T-helper 1 cell (primary cell): ENCODE data around the gene ARR3.
A peak's percentile ranks its signal among the peaks of the same experiment; 100 is the strongest.
"Not testable (repeated sequence)": the region's sequence is repeated elsewhere in the genome, so short reads cannot be mapped to it uniquely, and the experiment has no call there.

Experiments used
- DNase-seq, 5 donors: peaks; one replicate each; pipeline ENCODE4 v3.0.0-alpha.2; 2012 to 2020

ARR3 gene

DNA sequence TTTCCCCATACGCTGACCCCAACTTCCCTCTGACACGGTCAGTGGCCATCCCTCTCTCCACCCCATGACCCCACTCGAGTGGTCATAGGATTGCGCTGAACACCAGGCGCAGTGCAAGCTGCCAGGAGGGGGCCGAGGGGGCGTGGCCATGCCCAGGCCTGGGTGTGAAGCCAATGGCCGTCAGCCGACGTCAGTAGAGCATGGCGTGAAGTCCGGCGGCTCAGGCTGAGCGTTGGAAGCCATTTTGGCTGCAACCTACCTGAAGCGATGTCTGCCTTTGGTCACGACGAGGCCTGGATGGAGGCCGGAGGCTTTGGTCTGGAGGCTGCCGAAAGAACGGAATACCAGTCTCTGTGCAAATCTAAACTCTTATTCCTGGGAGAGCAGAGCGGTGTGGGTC, 13.8 kb downstream of the ARR3 start, which contains the start of gene RAB41:
Gene RAB41, plus strand, starts transcription at position 222 of the 400 bp plus-strand sequence. Its CDS starts 46 bp downstream, at position 268.
- no peak for DNase-seq

- no peak for DNase-seq
These were observed 21.1 kb downstream of the ARR3 start for GRCh38 chrX:70289168-70289792.

DNA sequence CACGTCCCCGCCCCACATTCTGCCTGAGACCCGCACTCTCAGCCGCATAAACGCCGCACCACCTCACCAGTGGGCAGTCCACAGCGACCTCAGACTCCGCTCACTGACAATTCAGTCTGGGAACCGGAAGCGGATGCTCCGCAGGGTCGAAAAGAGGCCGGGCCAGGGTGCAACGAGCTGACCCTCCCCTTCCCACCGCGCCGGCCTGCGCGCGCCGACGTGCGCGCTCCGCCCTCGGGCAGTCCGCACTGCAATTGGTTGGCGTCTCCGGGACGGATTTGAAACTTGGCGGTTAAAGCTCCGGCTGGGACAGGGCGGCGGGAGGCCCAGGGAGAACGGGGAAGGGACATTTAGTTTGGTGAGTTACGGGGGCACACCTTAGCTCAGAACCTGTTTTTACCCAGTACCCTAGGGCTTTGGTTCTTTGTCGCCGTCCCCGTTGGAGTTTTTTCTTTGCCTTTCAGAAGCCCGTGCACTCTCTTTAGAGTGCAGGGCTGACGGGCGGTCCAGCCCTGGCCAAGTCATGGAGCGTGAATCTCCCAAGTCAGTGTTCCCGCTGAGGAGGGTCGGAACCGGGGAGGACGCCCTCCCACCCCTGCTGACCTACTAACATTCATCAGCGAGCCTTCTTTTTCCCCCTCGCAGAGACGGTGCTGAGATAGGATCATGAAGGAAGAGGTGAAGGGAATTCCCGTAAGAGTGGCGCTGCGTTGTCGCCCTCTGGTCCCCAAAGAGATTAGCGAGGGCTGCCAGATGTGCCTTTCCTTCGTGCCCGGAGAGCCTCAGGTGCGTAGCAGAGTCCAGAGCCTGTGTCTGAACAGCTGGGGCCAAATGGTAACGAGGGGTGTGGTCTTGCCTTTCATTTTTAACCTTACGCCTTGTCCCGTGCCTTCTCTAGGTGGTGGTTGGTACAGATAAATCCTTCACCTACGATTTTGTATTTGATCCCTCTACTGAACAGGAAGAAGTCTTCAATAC, 21.9 kb downstream of the ARR3 start, which contains the start of the genes KIF4A and PDZD11:
Gene KIF4A, plus strand, starts transcription at position 312 of the 978 bp plus-strand sequence. Its CDS starts 355 bp downstream, at position 667.
Gene PDZD11, minus strand, starts transcription at position 135 of the 978 bp plus-strand sequence. CDS start 586 bp downstream, outside the sequence.
- peak; percentile 42 to 89 (median 62) for DNase-seq

GRCh38 chrX:70292788-70293187, 24.7 kb downstream of the ARR3 start:
- DNase-seq: no peak

DNA sequence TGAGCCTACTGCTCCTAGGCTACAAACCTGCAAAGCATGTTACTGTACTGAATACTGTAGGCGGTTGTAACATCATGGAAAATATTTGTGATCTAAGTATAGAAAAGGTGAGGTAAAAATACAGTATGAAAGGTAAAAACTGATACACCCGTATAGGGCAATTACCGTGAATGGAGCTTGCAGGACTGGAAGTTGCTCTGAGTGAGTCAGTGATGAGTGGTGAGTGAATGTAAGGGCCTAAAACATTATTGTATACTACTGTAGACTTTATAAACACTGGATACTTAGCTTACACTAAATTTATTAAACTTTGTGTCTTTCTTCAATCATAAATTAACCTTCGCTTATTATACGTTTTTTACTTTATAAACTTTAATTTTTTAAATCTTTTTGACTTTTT, 25.5 kb downstream of the ARR3 start:
- DNase-seq: no peak

DNA sequence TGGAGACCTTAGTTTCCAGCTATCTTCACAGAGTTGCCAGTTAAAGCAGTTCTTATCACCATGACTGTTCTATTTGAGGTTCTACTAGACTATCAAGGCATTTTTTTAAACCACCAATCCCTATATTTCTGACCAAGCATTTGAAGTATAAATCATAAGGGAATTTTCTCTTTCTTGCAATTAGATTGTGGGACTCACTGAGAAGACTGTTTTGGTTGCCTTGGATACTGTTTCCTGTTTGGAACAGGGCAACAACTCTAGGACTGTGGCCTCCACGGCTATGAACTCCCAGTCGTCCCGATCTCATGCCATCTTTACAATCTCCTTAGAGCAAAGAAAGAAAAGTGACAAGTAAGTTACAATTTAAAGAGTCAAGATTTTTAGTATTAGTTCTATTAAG, 33.6 kb downstream of the ARR3 start:
- no peak for DNase-seq

- DNase-seq: no peak
These were observed 45.4 kb downstream of the ARR3 start for GRCh38 chrX:70313503-70313902.

DNA sequence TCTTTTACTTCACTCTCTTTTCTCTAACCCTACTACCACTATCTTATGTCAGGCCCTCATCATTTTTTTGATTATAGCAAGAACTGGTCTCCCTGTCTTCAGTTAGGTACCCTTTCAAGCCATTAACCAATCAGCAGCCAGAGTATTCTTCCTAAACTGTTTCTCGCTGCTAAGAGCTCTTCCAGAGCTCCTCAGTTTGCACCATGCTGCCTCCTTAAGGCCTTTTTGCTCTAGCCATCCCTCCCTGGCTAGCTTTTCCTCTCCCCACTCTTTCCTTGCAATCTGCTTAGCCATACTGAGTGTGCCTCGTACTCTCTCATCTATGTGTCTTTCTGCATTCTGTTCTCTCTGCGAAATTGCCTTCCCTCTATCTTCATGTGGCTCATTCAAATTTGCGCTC, 54.6 kb downstream of the ARR3 start:
- no peak for DNase-seq

- not testable (repeated sequence) for DNase-seq
These were observed 55.5 kb downstream of the ARR3 start for GRCh38 chrX:70323628-70324027.

- DNase-seq: no peak
These were observed 56.2 kb downstream of the ARR3 start for GRCh38 chrX:70324326-70324725.

- DNase-seq: no peak
These were observed 63.0 kb downstream of the ARR3 start for GRCh38 chrX:70331161-70331560.
